ENCODE measurements around the gene ENTPD5. TPM values are rescaled to one million over a fixed set of nuclear protein-coding genes. Genes with fewer than 3 reads are reported as not detected.
A peak's percentile ranks its signal among the peaks of the same experiment; 100 is the strongest.
"Not testable (repeated sequence)": the region's sequence is repeated elsewhere in the genome, so short reads cannot be mapped to it uniquely, and the experiment has no call there.

ENTPD5 gene
- total RNA-seq, 2 experiments from 2014 or later: 10.5 to 11.1 TPM

GRCh38 chr14:73995977-73996378, 23.1 kb downstream of the ENTPD5 start:
- DNase-seq: no peak
- H3K27ac Mint-ChIP-seq: no peak overlapping the region
- H3K27me3 Mint-ChIP-seq: no peaks in the 10 kb centered on the region
- H3K4me1 Mint-ChIP-seq: no peaks in the 10 kb centered on the region
- H3K9me3 Mint-ChIP-seq: no peaks in the 10 kb centered on the region
- H3K4me3 Mint-ChIP-seq: no peak overlapping the region
- no peaks in the 10 kb centered on the region for H3K36me3 Mint-ChIP-seq (ENCODE audit: low read depth)
- ChIA-PET POLR2A (no interaction called here), CTCF (no interaction called here)

- H3K4me3 Mint-ChIP-seq; H3K4me1 Mint-ChIP-seq; H3K9me3 Mint-ChIP-seq; H3K36me3 Mint-ChIP-seq (ENCODE audit: low read depth); DNase-seq; POLR2A ChIA-PET; H3K27me3 Mint-ChIP-seq; CTCF ChIA-PET: not testable (repeated sequence)
- peak overlapping the region; percentile 15 for H3K27ac Mint-ChIP-seq
Measured at GRCh38 chr14:73994926-73995325, 24.2 kb downstream of the ENTPD5 start.

- no peak for DNase-seq
- ChIA-PET POLR2A (no interaction called here), CTCF (no interaction called here)
- no peaks in the 10 kb centered on the region for H3K27me3 Mint-ChIP-seq
- H3K4me1 Mint-ChIP-seq: no peaks in the 10 kb centered on the region
- no peak overlapping the region for H3K27ac Mint-ChIP-seq
- H3K36me3 Mint-ChIP-seq (ENCODE audit: low read depth): peaks cover 12% of the 10 kb centered on the region
- no peaks in the 10 kb centered on the region for H3K9me3 Mint-ChIP-seq
- H3K4me3 Mint-ChIP-seq: no peak overlapping the region
Measured at GRCh38 chr14:73991092-73991491, 28.0 kb downstream of the ENTPD5 start.

GRCh38 chr14:73988656-73989055, 30.4 kb downstream of the ENTPD5 start:
- POLR2A ChIA-PET, DNase-seq, H3K4me3 Mint-ChIP-seq, CTCF ChIA-PET, H3K27me3 Mint-ChIP-seq, H3K27ac Mint-ChIP-seq, H3K4me1 Mint-ChIP-seq, H3K9me3 Mint-ChIP-seq: not testable (repeated sequence)
- peaks cover 24% of the 10 kb centered on the region for H3K36me3 Mint-ChIP-seq (ENCODE audit: low read depth)

GRCh38 chr14:73988065-73988464, 31.0 kb downstream of the ENTPD5 start:
- no peak overlapping the region for H3K4me3 Mint-ChIP-seq
- peaks cover 24% of the 10 kb centered on the region for H3K36me3 Mint-ChIP-seq (ENCODE audit: low read depth)
- H3K27ac Mint-ChIP-seq: no peak overlapping the region
- POLR2A ChIA-PET: no interaction called here
- CTCF ChIA-PET: interaction anchor here (0.5 kb wide), 1 partner anchor 303 kb away, joined by 4 read pairs; no protein-coding TSS in a partner anchor
- H3K27me3 Mint-ChIP-seq: no peaks in the 10 kb centered on the region
- no peaks in the 10 kb centered on the region for H3K9me3 Mint-ChIP-seq
- H3K4me1 Mint-ChIP-seq: no peaks in the 10 kb centered on the region
- DNase-seq: no peak

- H3K4me1 Mint-ChIP-seq: no peaks in the 10 kb centered on the region
- H3K4me3 Mint-ChIP-seq: no peak overlapping the region
- no peak for DNase-seq
- no peaks in the 10 kb centered on the region for H3K9me3 Mint-ChIP-seq
- ChIA-PET CTCF (interaction anchor here (0.7 kb wide), 1 partner anchor 41 kb away, joined by 3 read pairs; no protein-coding TSS in a partner anchor), POLR2A (no interaction called here)
- H3K27me3 Mint-ChIP-seq: no peaks in the 10 kb centered on the region
- no peak overlapping the region for H3K27ac Mint-ChIP-seq
- peaks cover 4% of the 10 kb centered on the region for H3K36me3 Mint-ChIP-seq (ENCODE audit: low read depth)
Measured at GRCh38 chr14:73977896-73978295, 41.2 kb downstream of the ENTPD5 start.

- CTCF ChIA-PET: no interaction called here
Measured at GRCh38 chr14:73976125-73976524, 43.0 kb downstream of the ENTPD5 start.

GRCh38 chr14:73973497-73973896, 45.6 kb downstream of the ENTPD5 start:
- Mint-ChIP-seq H3K27ac (no peak overlapping the region), H3K4me1 (no peaks in the 10 kb centered on the region), H3K4me3 (no peak overlapping the region), H3K27me3 (no peaks in the 10 kb centered on the region), H3K9me3 (no peaks in the 10 kb centered on the region), H3K36me3 (ENCODE audit: low read depth) (peaks cover 9% of the 10 kb centered on the region)
- DNase-seq: no peak
- ChIA-PET POLR2A (no interaction called here), CTCF (no interaction called here)

More at GRCh38 chr14:73976125-73976524, 43.0 kb downstream of the ENTPD5 start:
- Mint-ChIP-seq H3K27ac (no peak overlapping the region), H3K4me3 (no peak overlapping the region), H3K9me3 (no peaks in the 10 kb centered on the region), H3K36me3 (ENCODE audit: low read depth) (peaks cover 4% of the 10 kb centered on the region), H3K4me1 (no peaks in the 10 kb centered on the region), H3K27me3 (no peaks in the 10 kb centered on the region)
- POLR2A ChIA-PET: no interaction called here
- DNase-seq: no peak

- DNase-seq: no peak
- Mint-ChIP-seq H3K27me3 (no peaks in the 10 kb centered on the region), H3K27ac (no peak overlapping the region)
Measured at GRCh38 chr14:73968885-73969284, 50.2 kb downstream of the ENTPD5 start.

GRCh38 chr14:73965216-73965615, 53.9 kb downstream of the ENTPD5 start:
- Mint-ChIP-seq H3K36me3 (ENCODE audit: low read depth) (peaks cover 30% of the 10 kb centered on the region), H3K27me3 (no peaks in the 10 kb centered on the region), H3K4me1 (no peaks in the 10 kb centered on the region), H3K9me3 (no peaks in the 10 kb centered on the region), H3K4me3 (no peak overlapping the region), H3K27ac (no peak overlapping the region)
- POLR2A ChIA-PET: no interaction called here
- no peak for DNase-seq
- CTCF ChIA-PET: no interaction called here

More at GRCh38 chr14:73968885-73969284, 50.2 kb downstream of the ENTPD5 start:
- Mint-ChIP-seq H3K9me3 (no peaks in the 10 kb centered on the region), H3K36me3 (ENCODE audit: low read depth) (peaks cover 13% of the 10 kb centered on the region), H3K4me3 (no peak overlapping the region), H3K4me1 (no peaks in the 10 kb centered on the region)
- CTCF ChIA-PET: no interaction called here
- POLR2A ChIA-PET: no interaction called here

GRCh38 chr14:73961192-73961591, 57.9 kb downstream of the ENTPD5 start:
- H3K4me1 Mint-ChIP-seq: no peaks in the 10 kb centered on the region
- peaks cover 35% of the 10 kb centered on the region for H3K36me3 Mint-ChIP-seq (ENCODE audit: low read depth)
- H3K27me3 Mint-ChIP-seq: no peaks in the 10 kb centered on the region
- no peak overlapping the region for H3K4me3 Mint-ChIP-seq
- POLR2A ChIA-PET: interaction anchor here (1.4 kb wide), 1 partner anchor 11 kb away, joined by 4 read pairs; the partner anchor contains the start of genes COQ6 and FAM161B
- no peak for DNase-seq
- CTCF ChIA-PET: no interaction called here
- H3K9me3 Mint-ChIP-seq: no peaks in the 10 kb centered on the region
- no peak overlapping the region for H3K27ac Mint-ChIP-seq

- H3K4me1 Mint-ChIP-seq: no peaks in the 10 kb centered on the region
- H3K27me3 Mint-ChIP-seq: no peaks in the 10 kb centered on the region
- DNase-seq: no peak
- H3K36me3 Mint-ChIP-seq (ENCODE audit: low read depth): peaks cover 35% of the 10 kb centered on the region
- no peak overlapping the region for H3K27ac Mint-ChIP-seq
- H3K4me3 Mint-ChIP-seq: no peak overlapping the region
- ChIA-PET CTCF (interaction anchor here (1.2 kb wide), 1 partner anchor 9 kb away, joined by 5 read pairs; the partner anchor contains the start of genes COQ6 and FAM161B), POLR2A (interaction anchor here (1.3 kb wide), 1 partner anchor 72 kb away, joined by 6 read pairs; the partner anchor contains the start of gene ZNF410)
- H3K9me3 Mint-ChIP-seq: no peaks in the 10 kb centered on the region
Measured at GRCh38 chr14:73958591-73958990, 60.5 kb downstream of the ENTPD5 start.

GRCh38 chr14:73955674-73956073, 63.4 kb downstream of the ENTPD5 start:
- ChIA-PET POLR2A (no interaction called here), CTCF (no interaction called here)
- Mint-ChIP-seq H3K4me1 (peaks cover 12% of the 10 kb centered on the region), H3K4me3 (no peak overlapping the region), H3K36me3 (ENCODE audit: low read depth) (peaks cover 27% of the 10 kb centered on the region), H3K9me3 (no peaks in the 10 kb centered on the region), H3K27me3 (no peaks in the 10 kb centered on the region), H3K27ac (no peak overlapping the region)
- DNase-seq: no peak

- POLR2A ChIA-PET: no interaction called here
- H3K27me3 Mint-ChIP-seq: no peaks in the 10 kb centered on the region
- no peak for DNase-seq
- H3K4me1 Mint-ChIP-seq: peaks cover 24% of the 10 kb centered on the region
- no peak overlapping the region for H3K27ac Mint-ChIP-seq
- H3K9me3 Mint-ChIP-seq: no peaks in the 10 kb centered on the region
- CTCF ChIA-PET: interaction anchor here (1.2 kb wide), 1 partner anchor 65 kb away, joined by 3 read pairs; no protein-coding TSS in a partner anchor
- H3K4me3 Mint-ChIP-seq: no peak overlapping the region
- H3K36me3 Mint-ChIP-seq (ENCODE audit: low read depth): peaks cover 21% of the 10 kb centered on the region
Measured at GRCh38 chr14:73953731-73954130, 65.4 kb downstream of the ENTPD5 start.
